GM12801 (cell line): ENCODE measurements around the gene RPLP2.

Experiments used
- CTCF ChIP-seq: IDR thresholded peaks from one replicate; pipeline ENCODE4 v1.5.1; 2011; ENCODE audit warnings: control low read depth; ENCODE audit not compliant: insufficient read length; ENCODE audit errors: extremely low read depth

RPLP2 gene

DNA sequence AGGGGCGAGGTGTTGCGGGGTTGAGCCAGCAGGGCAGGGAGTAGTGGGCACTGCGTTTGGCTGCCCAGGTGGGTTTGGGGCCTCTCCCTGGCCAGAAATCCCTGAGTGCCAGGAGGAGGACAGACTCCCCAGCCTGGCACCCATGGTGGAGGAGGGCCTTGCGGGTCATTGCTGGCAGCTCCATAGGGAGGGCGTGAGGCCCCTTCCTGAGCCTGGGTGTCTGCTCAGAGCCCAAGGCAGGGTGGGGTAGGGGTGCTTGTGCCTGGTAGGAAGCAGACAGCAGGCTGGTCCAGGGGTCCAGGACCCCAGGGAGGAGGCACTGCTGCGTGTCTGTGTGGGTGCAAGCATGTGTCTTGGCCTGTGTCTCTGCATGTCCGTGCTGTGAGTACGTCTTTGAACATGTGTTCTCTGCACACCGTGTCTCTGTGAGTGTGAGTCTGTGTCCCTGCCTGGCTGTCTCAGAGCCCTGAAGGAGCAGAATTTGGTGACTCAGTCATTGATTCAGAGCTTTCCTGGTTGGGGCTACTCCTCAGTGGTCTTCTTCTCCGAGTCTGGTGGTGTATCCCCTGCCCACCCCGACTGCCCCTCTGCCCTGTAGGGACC lies 36.8 kb downstream of the RPLP2 start:
- TF ChIP-seq CTCF, result no peak

DNA sequence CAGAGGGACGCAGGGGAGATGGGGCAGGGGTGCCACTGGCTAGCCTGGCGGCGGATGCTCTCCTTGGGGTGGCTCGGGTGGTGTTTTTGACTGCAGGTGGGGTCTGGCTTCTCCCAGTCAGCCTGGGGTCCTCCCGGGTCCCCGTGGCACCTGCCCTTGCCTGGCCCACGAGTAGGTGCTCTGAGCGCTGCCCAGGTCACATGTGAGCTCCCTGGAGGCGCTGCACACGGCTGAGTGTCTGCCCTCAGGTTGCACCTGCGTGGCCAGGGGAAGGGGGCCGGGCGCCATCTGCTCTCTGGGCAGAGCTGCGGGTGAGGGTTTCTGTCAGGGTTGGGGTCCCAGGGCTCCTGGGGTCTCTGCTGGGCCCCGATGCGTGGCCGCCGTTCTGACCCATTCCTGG lies 38.1 kb downstream of the RPLP2 start:
- TF ChIP-seq CTCF, result no peak

DNA sequence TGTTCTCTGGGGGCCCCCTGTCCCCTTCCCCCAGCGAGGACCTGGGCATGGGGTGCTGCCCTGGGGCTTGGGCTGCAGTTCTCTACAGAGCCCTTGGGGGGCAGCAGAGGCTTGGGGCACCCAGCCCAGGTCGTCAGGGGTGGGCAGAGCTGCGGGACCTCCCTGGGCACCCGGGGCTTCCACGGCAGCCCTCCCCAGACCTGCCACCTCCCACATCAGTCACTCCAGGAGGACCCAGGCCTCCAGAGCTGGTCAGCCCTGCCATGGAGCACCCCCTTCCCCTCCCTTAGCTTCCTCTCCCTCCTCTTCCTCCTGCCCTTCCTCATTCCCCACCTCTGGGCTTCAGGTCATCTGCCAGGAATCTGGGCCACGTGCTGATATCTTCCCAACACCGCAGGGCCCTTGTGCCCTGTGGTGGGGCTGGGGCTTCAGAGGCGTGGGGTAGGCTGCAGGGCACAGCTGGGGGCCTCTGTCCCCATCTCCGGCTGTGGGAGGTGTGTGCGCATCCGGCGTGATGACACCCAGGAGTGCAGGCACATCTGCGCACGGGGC lies 38.7 kb downstream of the RPLP2 start:
- no peak for TF ChIP-seq CTCF

- TF ChIP-seq CTCF, result no peak
Measured at GRCh38 chr11:849104-849824, 39.5 kb downstream of the RPLP2 start.

- no peak for TF ChIP-seq CTCF
Measured at GRCh38 chr11:849951-850774, 40.4 kb downstream of the RPLP2 start.

DNA sequence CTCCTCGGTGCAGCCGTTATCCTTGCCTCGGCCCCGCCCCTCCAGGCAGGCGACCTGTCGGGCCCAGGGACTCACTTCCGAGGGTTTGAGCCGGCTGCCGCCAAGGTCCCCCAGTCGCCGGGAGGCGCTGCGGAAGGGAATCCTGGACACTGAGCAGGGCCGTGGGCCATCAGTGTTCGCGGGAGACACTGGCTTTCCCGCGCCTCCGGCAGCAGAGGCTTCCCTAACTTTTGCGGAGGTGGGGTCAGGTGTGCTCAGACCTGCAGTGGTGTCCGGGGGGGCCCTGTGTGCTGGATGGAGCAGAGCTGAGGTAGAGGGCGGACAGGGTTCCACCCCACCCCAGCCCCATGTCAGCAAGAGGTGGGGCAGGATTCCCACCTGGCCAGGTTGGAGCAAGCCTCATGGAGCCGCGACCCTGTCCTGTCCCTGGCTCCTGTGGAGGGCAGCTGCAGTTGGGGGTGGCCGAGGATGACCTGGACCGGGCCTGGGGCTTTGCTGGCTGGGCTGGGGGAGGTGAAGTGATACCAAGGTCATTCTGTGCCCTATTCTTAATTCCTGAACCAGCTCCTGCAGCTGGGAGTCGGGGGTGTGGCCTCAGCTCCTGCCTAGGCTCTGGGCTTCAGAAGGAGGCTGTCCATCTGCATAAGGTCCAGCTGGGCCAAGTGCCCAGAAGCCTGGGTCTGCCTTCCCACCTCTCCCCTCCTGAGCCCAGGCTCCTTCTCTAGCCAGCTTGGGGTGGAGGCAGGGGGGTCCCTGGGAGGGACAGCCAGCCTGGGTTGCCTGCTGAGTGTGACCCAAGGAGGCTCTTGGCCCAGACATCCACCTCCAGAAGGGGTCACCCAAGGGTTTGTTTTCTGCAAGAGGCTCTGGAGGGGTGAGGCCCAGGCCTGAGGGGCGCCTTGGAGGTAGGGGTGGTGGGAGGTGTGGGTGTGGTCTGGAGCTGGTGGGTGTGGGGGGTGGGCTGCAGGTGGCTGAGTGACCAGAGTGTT lies 41.3 kb downstream of the RPLP2 start:
- no peak for TF ChIP-seq CTCF
